ENCODE data around the gene EID2B. TPM values are rescaled to one million over a fixed set of nuclear protein-coding genes. Genes with fewer than 3 reads are reported as not detected.

Gene EID2B
- total and polyA plus RNA-seq, 5 donors from 2014 or later = 4.8 to 11.3 (median 10.2) TPM

GRCh38 chr19:39506944-39507714 lies 25.5 kb downstream of the EID2B start:
- Mint-ChIP-seq H3K36me3 (peaks cover 4% of the 10 kb centered on the region), H3K27ac (no peak overlapping the region), H3K4me3 (peak overlapping the region in 3 of 4 donors; percentile 43 to 77 (median 71)), H3K27me3 (peaks cover 67% of the 10 kb centered on the region), H3K9me3 (peaks cover 0 to 5% (median 0%) of the 10 kb centered on the region in 7 donors), H3K4me1 (peaks cover 0 to 26% (median 17%) of the 10 kb centered on the region in 4 donors)
- no peaks in the 10 kb centered on the region for H3K9me3 ChIP-seq (ENCODE audit: control insufficient read depth in 2 of 2, low read length in 2 of 2)
- no peak overlapping the region for H3K4me3 ChIP-seq (ENCODE audit: low read depth, low read length)
- H3K36me3 ChIP-seq (ENCODE audit: control insufficient read depth, insufficient read depth, low read length) = no peaks in the 10 kb centered on the region
- peak in 2 of 3 donors; percentile 8 to 61 for DNase-seq
- peaks cover 2% of the 10 kb centered on the region for H3K27me3 ChIP-seq (ENCODE audit: control insufficient read depth, insufficient read depth, low read length)
- peak; percentile 18 to 30 for ATAC-seq (ENCODE audit: low read depth in 2 of 2)
- H3K4me1 ChIP-seq (ENCODE audit: control insufficient read depth, insufficient read depth, low read length, poor library complexity, severe bottlenecking) = peaks cover 19% of the 10 kb centered on the region
- H3K27ac ChIP-seq (ENCODE audit: insufficient read depth, low read length, poor library complexity, severe bottlenecking) = no peak overlapping the region

GRCh38 chr19:39506598-39506943 lies 26.1 kb downstream of the EID2B start:
- H3K36me3 ChIP-seq (ENCODE audit: control insufficient read depth, insufficient read depth, low read length) = no peaks in the 10 kb centered on the region
- Mint-ChIP-seq H3K4me3 (peak overlapping the region in 3 of 4 donors; percentile 57 to 80 (median 77)), H3K27ac (peak overlapping the region in 1 of 3 donors; percentile 90), H3K9me3 (peaks cover 0 to 5% (median 0%) of the 10 kb centered on the region in 7 donors), H3K27me3 (peaks cover 70% of the 10 kb centered on the region), H3K4me1 (peaks cover 0 to 26% (median 17%) of the 10 kb centered on the region in 4 donors), H3K36me3 (peaks cover 4% of the 10 kb centered on the region)
- no peaks in the 10 kb centered on the region for H3K9me3 ChIP-seq (ENCODE audit: control insufficient read depth in 2 of 2, low read length in 2 of 2)
- H3K27ac ChIP-seq (ENCODE audit: insufficient read depth, low read length, poor library complexity, severe bottlenecking) = no peak overlapping the region
- H3K4me3 ChIP-seq (ENCODE audit: low read depth, low read length) = no peak overlapping the region
- H3K27me3 ChIP-seq (ENCODE audit: control insufficient read depth, insufficient read depth, low read length) = peaks cover 3% of the 10 kb centered on the region
- H3K4me1 ChIP-seq (ENCODE audit: control insufficient read depth, insufficient read depth, low read length, poor library complexity, severe bottlenecking) = peaks cover 19% of the 10 kb centered on the region
- DNase-seq = no peak
- ATAC-seq (ENCODE audit: low read depth in 2 of 2) = no peak

- peaks cover 4% of the 10 kb centered on the region for H3K36me3 Mint-ChIP-seq
- peak overlapping the region in 2 of 4 donors; percentile 52 to 83 for H3K4me3 Mint-ChIP-seq
- H3K4me1 ChIP-seq (ENCODE audit: control insufficient read depth, insufficient read depth, low read length, poor library complexity, severe bottlenecking) = peaks cover 33% of the 10 kb centered on the region
- no peaks in the 10 kb centered on the region for H3K9me3 ChIP-seq (ENCODE audit: control insufficient read depth in 2 of 2, low read length in 2 of 2)
- no peak overlapping the region for H3K27ac ChIP-seq (ENCODE audit: insufficient read depth, low read length, poor library complexity, severe bottlenecking)
- H3K27ac Mint-ChIP-seq = peak overlapping the region in 1 of 3 donors; percentile 83
- peak; percentile 63 to 86 (median 75) for DNase-seq
- H3K4me3 ChIP-seq (ENCODE audit: low read depth, low read length) = no peak overlapping the region
- H3K4me1 Mint-ChIP-seq = peaks cover 0 to 42% (median 26%) of the 10 kb centered on the region in 4 donors
- ATAC-seq (ENCODE audit: low read depth in 2 of 2) = peak; percentile 79 to 80
- peaks cover 0 to 7% (median 0%) of the 10 kb centered on the region in 7 donors for H3K9me3 Mint-ChIP-seq
- H3K36me3 ChIP-seq (ENCODE audit: control insufficient read depth, insufficient read depth, low read length) = no peaks in the 10 kb centered on the region
- H3K27me3 ChIP-seq (ENCODE audit: control insufficient read depth, insufficient read depth, low read length) = peaks cover 20% of the 10 kb centered on the region
- H3K27me3 Mint-ChIP-seq = peaks cover 76% of the 10 kb centered on the region
These were observed 29.8 kb downstream of the EID2B start for GRCh38 chr19:39502640-39503417.

GRCh38 chr19:39501340-39501739 lies 31.3 kb downstream of the EID2B start:
- no peaks in the 10 kb centered on the region for H3K36me3 ChIP-seq (ENCODE audit: control insufficient read depth, insufficient read depth, low read length)
- no peak overlapping the region for H3K27ac ChIP-seq (ENCODE audit: insufficient read depth, low read length, poor library complexity, severe bottlenecking)
- peaks cover 0 to 7% (median 0%) of the 10 kb centered on the region in 7 donors for H3K9me3 Mint-ChIP-seq
- H3K4me3 ChIP-seq (ENCODE audit: low read depth, low read length) = no peak overlapping the region
- H3K27ac Mint-ChIP-seq = no peak overlapping the region
- no peak overlapping the region for H3K4me3 Mint-ChIP-seq
- no peaks in the 10 kb centered on the region for H3K9me3 ChIP-seq (ENCODE audit: control insufficient read depth in 2 of 2, low read length in 2 of 2)
- peaks cover 19% of the 10 kb centered on the region for H3K27me3 ChIP-seq (ENCODE audit: control insufficient read depth, insufficient read depth, low read length)
- ATAC-seq (ENCODE audit: low read depth in 2 of 2) = no peak
- peaks cover 24% of the 10 kb centered on the region for H3K4me1 ChIP-seq (ENCODE audit: control insufficient read depth, insufficient read depth, low read length, poor library complexity, severe bottlenecking)
- peaks cover 0 to 32% (median 22%) of the 10 kb centered on the region in 4 donors for H3K4me1 Mint-ChIP-seq
- DNase-seq = no peak
- peaks cover 1% of the 10 kb centered on the region for H3K36me3 Mint-ChIP-seq
- H3K27me3 Mint-ChIP-seq = peaks cover 79% of the 10 kb centered on the region

GRCh38 chr19:39500543-39500942 lies 32.1 kb downstream of the EID2B start:
- H3K27me3 ChIP-seq (ENCODE audit: control insufficient read depth, insufficient read depth, low read length) = peaks cover 19% of the 10 kb centered on the region
- Mint-ChIP-seq H3K36me3 (no peaks in the 10 kb centered on the region), H3K4me3 (peak overlapping the region in 1 of 4 donors; percentile 35), H3K4me1 (peaks cover 4 to 28% (median 21%) of the 10 kb centered on the region in 4 donors), H3K9me3 (peaks cover 0 to 7% (median 0%) of the 10 kb centered on the region in 7 donors), H3K27me3 (peaks cover 74% of the 10 kb centered on the region), H3K27ac (no peak overlapping the region)
- ATAC-seq (ENCODE audit: low read depth in 2 of 2) = no peak
- H3K27ac ChIP-seq (ENCODE audit: insufficient read depth, low read length, poor library complexity, severe bottlenecking) = no peak overlapping the region
- no peaks in the 10 kb centered on the region for H3K9me3 ChIP-seq (ENCODE audit: control insufficient read depth in 2 of 2, low read length in 2 of 2)
- no peak overlapping the region for H3K4me3 ChIP-seq (ENCODE audit: low read depth, low read length)
- DNase-seq = no peak
- no peaks in the 10 kb centered on the region for H3K36me3 ChIP-seq (ENCODE audit: control insufficient read depth, insufficient read depth, low read length)
- H3K4me1 ChIP-seq (ENCODE audit: control insufficient read depth, insufficient read depth, low read length, poor library complexity, severe bottlenecking) = peaks cover 24% of the 10 kb centered on the region

GRCh38 chr19:39499932-39500331 lies 32.7 kb downstream of the EID2B start:
- Histone ChIP-seq H3K27me3 (ENCODE audit: control insufficient read depth, insufficient read depth, low read length) (peaks cover 19% of the 10 kb centered on the region), H3K4me3 (ENCODE audit: low read depth, low read length) (no peak overlapping the region), H3K27ac (ENCODE audit: insufficient read depth, low read length, poor library complexity, severe bottlenecking) (no peak overlapping the region), H3K4me1 (ENCODE audit: control insufficient read depth, insufficient read depth, low read length, poor library complexity, severe bottlenecking) (peaks cover 24% of the 10 kb centered on the region), H3K9me3 (ENCODE audit: control insufficient read depth in 2 of 2, low read length in 2 of 2) (no peaks in the 10 kb centered on the region), H3K36me3 (ENCODE audit: control insufficient read depth, insufficient read depth, low read length) (no peaks in the 10 kb centered on the region)
- peaks cover 4 to 28% (median 21%) of the 10 kb centered on the region in 4 donors for H3K4me1 Mint-ChIP-seq
- ATAC-seq (ENCODE audit: low read depth in 2 of 2) (no peak), DNase-seq (no peak)
- H3K27me3 Mint-ChIP-seq = peaks cover 69% of the 10 kb centered on the region
- H3K9me3 Mint-ChIP-seq = peaks cover 0 to 7% (median 0%) of the 10 kb centered on the region in 7 donors
- no peaks in the 10 kb centered on the region for H3K36me3 Mint-ChIP-seq
- peak overlapping the region in 3 of 4 donors; percentile 34 to 73 (median 35) for H3K4me3 Mint-ChIP-seq
- no peak overlapping the region for H3K27ac Mint-ChIP-seq

- no peaks in the 10 kb centered on the region for H3K36me3 Mint-ChIP-seq
- Histone ChIP-seq H3K9me3 (ENCODE audit: control insufficient read depth in 2 of 2, low read length in 2 of 2) (no peaks in the 10 kb centered on the region), H3K36me3 (ENCODE audit: control insufficient read depth, insufficient read depth, low read length) (no peaks in the 10 kb centered on the region), H3K27ac (ENCODE audit: insufficient read depth, low read length, poor library complexity, severe bottlenecking) (no peak within 1 kb of the TSS), H3K4me1 (ENCODE audit: control insufficient read depth, insufficient read depth, low read length, poor library complexity, severe bottlenecking) (peaks cover 24% of the 10 kb centered on the region), H3K4me3 (ENCODE audit: low read depth, low read length) (peak within 1 kb of the TSS; percentile 13), H3K27me3 (ENCODE audit: control insufficient read depth, insufficient read depth, low read length) (peaks cover 19% of the 10 kb centered on the region)
- DNase-seq (peak in 1 of 3 donors; percentile 25), ATAC-seq (ENCODE audit: low read depth in 2 of 2) (no peak)
- H3K9me3 Mint-ChIP-seq = peaks cover 0 to 6% (median 0%) of the 10 kb centered on the region in 7 donors
- H3K27me3 Mint-ChIP-seq = peaks cover 60% of the 10 kb centered on the region
- H3K4me1 Mint-ChIP-seq = peaks cover 4 to 28% (median 18%) of the 10 kb centered on the region in 4 donors
- peak within 1 kb of the TSS; percentile 35 to 74 (median 48) for H3K4me3 Mint-ChIP-seq
- H3K27ac Mint-ChIP-seq = peak within 1 kb of the TSS in 1 of 3 donors; percentile 28
These were observed 33.6 kb downstream of the EID2B start, which contains the start of gene DLL3 for GRCh38 chr19:39498798-39499642. Gene DLL3, plus strand, starts transcription at chr19:39498947. Its CDS starts 28 bp downstream, at chr19:39498975.

Data from CD4-positive, CD25-positive, alpha-beta regulatory T cell (primary cell).